Natural killer cell (primary cell): Measurements from ENCODE around the gene BCAS3. TPM values are rescaled to one million over a fixed set of nuclear protein-coding genes. Genes with fewer than 3 reads are reported as not detected.

Source experiments
- ATAC-seq, 3 donors: fragments of 150-1000 bp in 2 of 3; fragments of 200-7000 bp in 1 of 3; cut with Tn5 transposase; 1 replicate in 1 of 3; 2 replicates in 2 of 3; pipeline ENCODE4 v1.10.0; 2021; ENCODE audit warnings: mild to moderate bottlenecking in 2 of 3, moderate library complexity in 2 of 3
- DNase-seq, 2 donors: peaks; one replicate each; pipeline versions ENCODE4 v3.0.0 to v3.0.0-alpha.2; 2013 to 2021; ENCODE audit warnings: mixed read lengths in 1 of 2
- H3K27ac ChIP-seq: one replicate; pipeline ENCODE4 v1.5.1; 2013; ENCODE audit warnings: mild to moderate bottlenecking, low read length
- H3K27me3 ChIP-seq: one replicate; pipeline ENCODE4 v1.6.1; 2013; ENCODE audit warnings: low read length; ENCODE audit not compliant: control insufficient read depth, insufficient read depth
- H3K36me3 ChIP-seq: one replicate; pipeline ENCODE4 v1.6.1; 2013; ENCODE audit warnings: low read length; ENCODE audit not compliant: control insufficient read depth, insufficient read depth
- H3K4me1 ChIP-seq: one replicate; pipeline ENCODE4 v1.6.1; 2013; ENCODE audit warnings: low read length; ENCODE audit not compliant: control insufficient read depth, insufficient read depth
- H3K4me3 ChIP-seq: one replicate; pipeline ENCODE4 v1.5.1; 2013; ENCODE audit warnings: low read length
- H3K9me3 ChIP-seq: one replicate; pipeline ENCODE4 v1.6.1; 2013; ENCODE audit warnings: low read length; ENCODE audit not compliant: control insufficient read depth, insufficient read depth
- H3K27ac Mint-ChIP-seq, 2 donors: one replicate each; pipeline ENCODE4 v1.8.0; 2022; ENCODE audit warnings: mild to moderate bottlenecking in 2 of 2, mixed read lengths in 2 of 2, moderate library complexity in 1 of 2
- H3K27me3 Mint-ChIP-seq, 2 donors: one replicate each; pipeline ENCODE4 v1.8.0; 2022; ENCODE audit warnings: low read depth in 2 of 2, mixed read lengths in 2 of 2
- H3K36me3 Mint-ChIP-seq: one replicate; pipeline ENCODE4 v1.8.0; 2022; ENCODE audit warnings: mixed read lengths
- H3K4me1 Mint-ChIP-seq, 2 donors: one replicate each; pipeline ENCODE4 v1.8.0; 2022; ENCODE audit warnings: mixed read lengths in 2 of 2
- H3K4me3 Mint-ChIP-seq: one replicate; pipeline ENCODE4 v1.8.0; 2022; ENCODE audit warnings: mild to moderate bottlenecking, moderate library complexity, mixed read lengths
- H3K9me3 Mint-ChIP-seq, 2 donors: one replicate each; pipeline ENCODE4 v1.8.0; 2022; ENCODE audit warnings: mixed read lengths in 2 of 2
- WGBS: methylation state at CpG from one replicate; pipeline ENCODE4 v1.1.7; 2013; ENCODE audit warnings: missing lambda C conversion rate; ENCODE audit not compliant: insufficient coverage; 5-methylcytosine and 5-hydroxymethylcytosine counted together
- intact Hi-C: fragments of 100-400 bp; cut with micrococcal nuclease; formaldehyde crosslinking; loops from one replicate; pipeline ENCODE4 v1.14.2; 2022
- total RNA-seq, 4 donors: library from RNA; stranded (reverse); fragments of 120-200 nt in 1 of 4; gene quantifications; one replicate each; pipeline versions ENCODE4 v1.2.3 to v1.2.4, GENCODE V29; 2013 to 2022
- TF ChIP-seq, protein P1 (sequence below): fragments of 200-600 bp; IDR thresholded peaks from one replicate; pipeline ENCODE4 v1.8.0; 2022; ENCODE audit warnings: antibody characterized with exemption

The BCAS3 gene
- total RNA-seq, 3 donors from 2014 or later (not counting 1 experiment from before 2014, with no cell fraction given), result 60.5 to 87.8 (median 72.0) TPM

DNA sequence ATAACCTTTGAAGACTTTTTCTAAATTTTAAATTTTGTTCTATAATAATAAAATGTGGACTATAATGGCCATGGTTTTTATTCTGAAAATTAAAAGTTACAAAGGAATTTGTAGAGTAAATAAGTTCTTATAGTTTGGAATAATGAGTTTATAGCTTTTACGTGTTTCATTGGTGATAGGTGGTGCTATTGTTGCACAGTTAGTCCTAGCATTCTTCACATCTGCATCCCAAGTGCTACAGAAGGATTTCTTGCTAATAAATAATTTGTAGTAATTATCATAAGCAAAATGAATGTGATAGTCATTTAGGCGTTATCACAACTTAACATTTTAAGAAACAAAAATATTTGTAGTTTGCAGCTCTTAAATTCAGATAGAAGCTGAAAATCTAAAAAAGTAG is 67.9 kb downstream of the BCAS3 start:
- H3K9me3 ChIP-seq, result no peaks in the 10 kb centered on the region
- TF ChIP-seq, protein P1, sequence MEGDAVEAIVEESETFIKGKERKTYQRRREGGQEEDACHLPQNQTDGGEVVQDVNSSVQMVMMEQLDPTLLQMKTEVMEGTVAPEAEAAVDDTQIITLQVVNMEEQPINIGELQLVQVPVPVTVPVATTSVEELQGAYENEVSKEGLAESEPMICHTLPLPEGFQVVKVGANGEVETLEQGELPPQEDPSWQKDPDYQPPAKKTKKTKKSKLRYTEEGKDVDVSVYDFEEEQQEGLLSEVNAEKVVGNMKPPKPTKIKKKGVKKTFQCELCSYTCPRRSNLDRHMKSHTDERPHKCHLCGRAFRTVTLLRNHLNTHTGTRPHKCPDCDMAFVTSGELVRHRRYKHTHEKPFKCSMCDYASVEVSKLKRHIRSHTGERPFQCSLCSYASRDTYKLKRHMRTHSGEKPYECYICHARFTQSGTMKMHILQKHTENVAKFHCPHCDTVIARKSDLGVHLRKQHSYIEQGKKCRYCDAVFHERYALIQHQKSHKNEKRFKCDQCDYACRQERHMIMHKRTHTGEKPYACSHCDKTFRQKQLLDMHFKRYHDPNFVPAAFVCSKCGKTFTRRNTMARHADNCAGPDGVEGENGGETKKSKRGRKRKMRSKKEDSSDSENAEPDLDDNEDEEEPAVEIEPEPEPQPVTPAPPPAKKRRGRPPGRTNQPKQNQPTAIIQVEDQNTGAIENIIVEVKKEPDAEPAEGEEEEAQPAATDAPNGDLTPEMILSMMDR, result no peak
- Mint-ChIP-seq H3K27ac (no peak overlapping the region), H3K27me3 (no peaks in the 10 kb centered on the region), H3K9me3 (peaks cover 0 to under 1% of the 10 kb centered on the region in 2 donors), H3K4me3 (no peak overlapping the region), H3K36me3 (no peaks in the 10 kb centered on the region), H3K4me1 (peaks cover 4 to 6% of the 10 kb centered on the region in 2 donors)
- intact Hi-C loops, result no loop called here
- no peak overlapping the region for H3K4me3 ChIP-seq
- no peaks in the 10 kb centered on the region for H3K4me1 ChIP-seq
- no peak overlapping the region for H3K27ac ChIP-seq
- no peaks in the 10 kb centered on the region for H3K27me3 ChIP-seq
- ATAC-seq (no peak), DNase-seq (no peak)
- no CpG with 5 or more reads among the region's 2 CpGs for WGBS
- no peaks in the 10 kb centered on the region for H3K36me3 ChIP-seq

DNA sequence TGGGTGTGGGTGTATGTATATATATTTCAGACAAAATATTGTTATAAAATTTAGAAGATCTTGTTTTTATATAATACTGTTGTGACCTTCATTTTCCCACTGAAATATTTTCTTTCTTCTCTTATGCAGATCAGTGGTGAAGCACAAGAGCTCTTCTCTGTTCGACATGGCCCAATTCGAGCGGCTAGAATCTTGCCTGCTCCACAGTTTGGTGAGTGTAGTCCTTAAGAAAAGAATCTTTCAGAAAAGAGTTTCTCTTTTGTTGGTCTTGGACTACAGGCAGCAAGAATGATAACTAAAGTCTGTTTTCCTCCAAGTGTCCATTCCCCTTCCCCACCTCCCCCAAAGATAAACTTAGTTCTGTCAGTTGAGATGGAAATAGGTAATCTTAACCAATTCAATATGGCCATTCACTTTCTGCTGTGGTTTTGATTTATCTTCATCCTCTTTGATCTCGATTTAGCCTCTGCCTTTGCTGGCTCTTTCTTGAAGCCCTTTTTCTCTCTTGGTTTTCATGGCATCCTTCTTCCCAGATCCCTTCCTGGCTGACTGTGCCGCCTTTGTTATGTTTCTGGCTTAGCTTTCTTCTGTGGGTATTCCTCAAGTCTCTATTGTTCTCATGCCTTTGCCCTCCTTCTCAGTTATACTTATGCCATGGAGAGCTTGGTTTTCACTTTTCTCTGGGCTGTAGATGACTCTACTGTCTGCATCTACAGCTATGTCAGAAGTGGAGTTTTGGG is 69.6 kb downstream of the BCAS3 start:
- Histone ChIP-seq H3K27me3 (no peaks in the 10 kb centered on the region), H3K4me3 (no peak overlapping the region), H3K9me3 (no peaks in the 10 kb centered on the region), H3K27ac (no peak overlapping the region), H3K4me1 (no peaks in the 10 kb centered on the region), H3K36me3 (no peaks in the 10 kb centered on the region)
- no peaks in the 10 kb centered on the region for H3K36me3 Mint-ChIP-seq
- intact Hi-C loops, result no loop called here
- ATAC-seq (no peak), DNase-seq (no peak)
- H3K4me1 Mint-ChIP-seq, result peaks cover 0 to 4% of the 10 kb centered on the region in 2 donors
- H3K4me3 Mint-ChIP-seq, result no peak overlapping the region
- TF ChIP-seq, protein P1, result no peak
- WGBS, result 90% methylated on average over 5 of the region's 5 CpGs
- H3K27me3 Mint-ChIP-seq, result no peaks in the 10 kb centered on the region
- H3K9me3 Mint-ChIP-seq, result peaks cover 0 to 4% of the 10 kb centered on the region in 2 donors
- H3K27ac Mint-ChIP-seq, result no peak overlapping the region

DNA sequence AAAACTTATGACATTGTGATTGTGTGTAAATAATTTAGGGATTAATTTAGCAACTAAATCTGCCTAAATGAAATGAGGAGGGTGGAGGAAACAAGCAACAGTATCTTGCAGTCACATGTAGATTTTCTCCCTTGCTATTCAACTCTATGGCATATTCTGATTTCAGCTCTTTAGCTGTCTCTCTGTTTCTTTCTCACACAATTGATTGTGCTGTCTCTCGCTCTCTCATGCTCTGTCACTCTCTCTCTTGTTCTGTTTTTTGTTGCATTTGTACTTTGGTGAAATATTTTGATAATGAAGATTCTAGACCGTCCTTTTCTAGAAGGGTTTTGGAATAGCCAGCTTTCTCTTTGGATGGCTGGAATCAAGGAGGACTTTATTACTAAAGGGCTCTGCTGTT is 70.6 kb downstream of the BCAS3 start:
- H3K4me1 Mint-ChIP-seq, result peaks cover 0 to 4% of the 10 kb centered on the region in 2 donors
- no peak for ATAC-seq
- no peaks in the 10 kb centered on the region for H3K27me3 Mint-ChIP-seq

More for the DNA sequence above, 70.6 kb downstream of the BCAS3 start:
- H3K27ac ChIP-seq, result no peak overlapping the region
- H3K9me3 ChIP-seq, result no peaks in the 10 kb centered on the region
- Mint-ChIP-seq H3K36me3 (no peaks in the 10 kb centered on the region), H3K27ac (no peak overlapping the region), H3K9me3 (peaks cover 0 to 4% of the 10 kb centered on the region in 2 donors), H3K4me3 (no peak overlapping the region)
- no peaks in the 10 kb centered on the region for H3K36me3 ChIP-seq
- TF ChIP-seq, protein P1, result no peak
- no peak for DNase-seq
- no peaks in the 10 kb centered on the region for H3K4me1 ChIP-seq
- intact Hi-C loops, result no loop called here
- no peaks in the 10 kb centered on the region for H3K27me3 ChIP-seq
- WGBS, result 100% methylated on average over 1 of the region's 2 CpGs
- no peak overlapping the region for H3K4me3 ChIP-seq
